A549 (cell line): ENCODE measurements around the gene TMC6.

Experiments
- CEBPB ChIP-seq, 2 experiments: fragments of >200 bp in 1 of 2; sonication (Bioruptor Twin) in 1 of 2; formaldehyde crosslinking in 1 of 2; IDR thresholded peaks; 2 replicates each; pipeline ENCODE4 v1.6.1; 2012 to 2016
- ESRRA ChIP-seq: fragments of 150-350 bp; IDR thresholded peaks from 2 replicates; pipeline ENCODE4 v1.6.1; 2014; ENCODE audit warnings: mild to moderate bottlenecking, low read length, borderline replicate concordance
- FOXS1 ChIP-seq: fragments of 250-450 bp; sonication (Bioruptor Pico); IDR thresholded peaks from 2 replicates; pipeline ENCODE4 v1.5.0; 2020; ENCODE audit warnings: mild to moderate bottlenecking, moderate library complexity
- NR3C1 ChIP-seq: fragments of >200 bp; sonication (Bioruptor Twin); formaldehyde crosslinking; IDR thresholded peaks from 3 replicates; pipeline ENCODE4 v1.6.1; 2017
- POLR2A ChIP-seq: IDR thresholded peaks from 2 replicates; pipeline ENCODE4 v1.6.1; 2012; ENCODE audit warnings: mild to moderate bottlenecking, low read length
- SREBF2 ChIP-seq: fragments of 450-650 bp; IDR thresholded peaks from 2 replicates; pipeline ENCODE4 v1.6.1; 2014; ENCODE audit warnings: mild to moderate bottlenecking, moderate library complexity
- ZFP36 ChIP-seq: fragments of 450-650 bp; IDR thresholded peaks from 2 replicates; pipeline ENCODE4 v1.6.1; 2014; ENCODE audit warnings: borderline replicate concordance; ENCODE audit not compliant: partially characterized antibody
- ZNF302 ChIP-seq: fragments of 250-450 bp; sonication (Bioruptor Pico); IDR thresholded peaks from 2 replicates; pipeline ENCODE4 v1.9.0; 2021; ENCODE audit warnings: inconsistent platforms, mild to moderate bottlenecking, moderate library complexity
- TF ChIP-seq, protein P1 (sequence below): fragments of >200 bp; sonication (Bioruptor Twin); formaldehyde crosslinking; IDR thresholded peaks from 3 replicates; pipeline ENCODE4 v1.5.1; 2016
- TF ChIP-seq, protein P2 (sequence below): fragments of 200-600 bp; sonication (generic); IDR thresholded peaks from 2 replicates; pipeline ENCODE4 v1.6.1; 2016; ENCODE audit warnings: antibody characterized with exemption, mild to moderate bottlenecking, moderate library complexity

DNA sequence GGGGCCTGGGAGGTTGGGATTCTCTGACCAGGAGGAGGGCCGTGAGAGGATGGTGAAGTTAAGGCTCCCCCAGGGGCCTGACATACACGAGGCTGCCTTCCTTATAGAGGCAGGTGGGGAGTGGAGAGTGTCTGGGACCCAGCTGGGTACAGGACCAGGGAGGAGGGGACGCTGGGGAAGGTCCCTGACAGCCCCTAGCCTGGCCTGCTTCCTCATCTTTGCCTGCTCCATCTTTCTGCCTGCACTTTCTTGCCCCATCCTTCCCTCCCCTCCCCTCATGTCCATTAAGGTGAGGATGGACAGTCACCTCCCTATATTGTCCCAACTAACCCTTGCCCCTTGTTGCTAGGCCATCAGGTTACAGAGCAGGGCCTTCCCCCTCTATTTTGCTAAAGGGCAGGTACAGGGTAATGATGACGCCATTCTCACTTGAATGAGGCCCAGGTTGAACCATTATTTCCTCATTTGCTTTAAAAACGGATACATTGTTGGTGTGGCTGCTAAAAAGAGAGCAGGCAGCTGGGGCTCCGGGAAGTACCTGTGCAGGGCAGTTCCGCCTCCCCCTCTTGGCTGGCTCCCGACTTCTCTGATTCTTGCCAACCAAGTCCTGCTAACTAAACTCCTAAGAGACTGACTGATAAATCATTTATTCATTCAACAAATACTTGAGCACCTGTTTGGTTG is 18.9 kb upstream of the TMC6 start:
- TF ChIP-seq, protein P1, sequence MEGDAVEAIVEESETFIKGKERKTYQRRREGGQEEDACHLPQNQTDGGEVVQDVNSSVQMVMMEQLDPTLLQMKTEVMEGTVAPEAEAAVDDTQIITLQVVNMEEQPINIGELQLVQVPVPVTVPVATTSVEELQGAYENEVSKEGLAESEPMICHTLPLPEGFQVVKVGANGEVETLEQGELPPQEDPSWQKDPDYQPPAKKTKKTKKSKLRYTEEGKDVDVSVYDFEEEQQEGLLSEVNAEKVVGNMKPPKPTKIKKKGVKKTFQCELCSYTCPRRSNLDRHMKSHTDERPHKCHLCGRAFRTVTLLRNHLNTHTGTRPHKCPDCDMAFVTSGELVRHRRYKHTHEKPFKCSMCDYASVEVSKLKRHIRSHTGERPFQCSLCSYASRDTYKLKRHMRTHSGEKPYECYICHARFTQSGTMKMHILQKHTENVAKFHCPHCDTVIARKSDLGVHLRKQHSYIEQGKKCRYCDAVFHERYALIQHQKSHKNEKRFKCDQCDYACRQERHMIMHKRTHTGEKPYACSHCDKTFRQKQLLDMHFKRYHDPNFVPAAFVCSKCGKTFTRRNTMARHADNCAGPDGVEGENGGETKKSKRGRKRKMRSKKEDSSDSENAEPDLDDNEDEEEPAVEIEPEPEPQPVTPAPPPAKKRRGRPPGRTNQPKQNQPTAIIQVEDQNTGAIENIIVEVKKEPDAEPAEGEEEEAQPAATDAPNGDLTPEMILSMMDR = no peak
- TF ChIP-seq POLR2A (no peak), SREBF2 (no peak), ZNF302 (CRISPR knock-in tag) (no peak), CEBPB (IDR thresholded peaks at IDR 0.05) (no peak), ESRRA (no peak), FOXS1 (CRISPR knock-in tag) (no peak), NR3C1 (no peak), ZFP36 (no peak)
- TF ChIP-seq, protein P2, sequence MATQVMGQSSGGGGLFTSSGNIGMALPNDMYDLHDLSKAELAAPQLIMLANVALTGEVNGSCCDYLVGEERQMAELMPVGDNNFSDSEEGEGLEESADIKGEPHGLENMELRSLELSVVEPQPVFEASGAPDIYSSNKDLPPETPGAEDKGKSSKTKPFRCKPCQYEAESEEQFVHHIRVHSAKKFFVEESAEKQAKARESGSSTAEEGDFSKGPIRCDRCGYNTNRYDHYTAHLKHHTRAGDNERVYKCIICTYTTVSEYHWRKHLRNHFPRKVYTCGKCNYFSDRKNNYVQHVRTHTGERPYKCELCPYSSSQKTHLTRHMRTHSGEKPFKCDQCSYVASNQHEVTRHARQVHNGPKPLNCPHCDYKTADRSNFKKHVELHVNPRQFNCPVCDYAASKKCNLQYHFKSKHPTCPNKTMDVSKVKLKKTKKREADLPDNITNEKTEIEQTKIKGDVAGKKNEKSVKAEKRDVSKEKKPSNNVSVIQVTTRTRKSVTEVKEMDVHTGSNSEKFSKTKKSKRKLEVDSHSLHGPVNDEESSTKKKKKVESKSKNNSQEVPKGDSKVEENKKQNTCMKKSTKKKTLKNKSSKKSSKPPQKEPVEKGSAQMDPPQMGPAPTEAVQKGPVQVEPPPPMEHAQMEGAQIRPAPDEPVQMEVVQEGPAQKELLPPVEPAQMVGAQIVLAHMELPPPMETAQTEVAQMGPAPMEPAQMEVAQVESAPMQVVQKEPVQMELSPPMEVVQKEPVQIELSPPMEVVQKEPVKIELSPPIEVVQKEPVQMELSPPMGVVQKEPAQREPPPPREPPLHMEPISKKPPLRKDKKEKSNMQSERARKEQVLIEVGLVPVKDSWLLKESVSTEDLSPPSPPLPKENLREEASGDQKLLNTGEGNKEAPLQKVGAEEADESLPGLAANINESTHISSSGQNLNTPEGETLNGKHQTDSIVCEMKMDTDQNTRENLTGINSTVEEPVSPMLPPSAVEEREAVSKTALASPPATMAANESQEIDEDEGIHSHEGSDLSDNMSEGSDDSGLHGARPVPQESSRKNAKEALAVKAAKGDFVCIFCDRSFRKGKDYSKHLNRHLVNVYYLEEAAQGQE = no peak
